ENCODE results near the gene HOXB1.

DNA sequence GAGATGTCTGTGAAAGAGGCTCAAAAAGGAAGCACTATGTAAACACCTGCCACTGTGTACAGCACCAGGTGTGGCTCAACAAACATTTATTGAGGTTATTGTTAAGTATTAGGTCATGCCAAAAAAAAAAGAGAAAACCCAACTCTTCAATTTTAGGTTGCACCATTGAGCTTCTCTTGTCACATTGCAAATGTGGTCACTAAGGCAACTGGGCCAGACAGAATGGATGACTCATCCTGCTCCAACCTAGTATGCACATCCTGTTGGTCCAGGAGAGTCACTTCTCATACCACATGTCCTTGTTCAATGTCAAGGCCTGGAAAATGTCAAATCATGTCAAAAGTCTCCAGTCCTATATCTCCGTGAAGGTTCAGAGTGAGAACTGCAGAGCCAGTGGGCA lies 25.0 kb downstream of the HOXB1 start:
- TF ChIP-seq POLR2AphosphoS5 (IDR thresholded peaks at IDR 0.05) (no peak), CTCF (IDR thresholded peaks at IDR 0.05) (no peak)

Data from suprapubic skin (tissue), 3 donors.